Dedifferentiated amniotic fluid mesenchymal stem cell (primary cell): ENCODE results near the gene CBY3.
A peak's percentile ranks its signal among the peaks of the same experiment; 100 is the strongest.
"Not testable (repeated sequence)": the region's sequence is repeated elsewhere in the genome, so short reads cannot be mapped to it uniquely, and the experiment has no call there.

Experiments
- DNase-seq: peaks from one replicate; pipeline ENCODE4 v3.0.0-alpha.2; 2016; ENCODE audit errors: extremely low spot score

The CBY3 gene

DNA sequence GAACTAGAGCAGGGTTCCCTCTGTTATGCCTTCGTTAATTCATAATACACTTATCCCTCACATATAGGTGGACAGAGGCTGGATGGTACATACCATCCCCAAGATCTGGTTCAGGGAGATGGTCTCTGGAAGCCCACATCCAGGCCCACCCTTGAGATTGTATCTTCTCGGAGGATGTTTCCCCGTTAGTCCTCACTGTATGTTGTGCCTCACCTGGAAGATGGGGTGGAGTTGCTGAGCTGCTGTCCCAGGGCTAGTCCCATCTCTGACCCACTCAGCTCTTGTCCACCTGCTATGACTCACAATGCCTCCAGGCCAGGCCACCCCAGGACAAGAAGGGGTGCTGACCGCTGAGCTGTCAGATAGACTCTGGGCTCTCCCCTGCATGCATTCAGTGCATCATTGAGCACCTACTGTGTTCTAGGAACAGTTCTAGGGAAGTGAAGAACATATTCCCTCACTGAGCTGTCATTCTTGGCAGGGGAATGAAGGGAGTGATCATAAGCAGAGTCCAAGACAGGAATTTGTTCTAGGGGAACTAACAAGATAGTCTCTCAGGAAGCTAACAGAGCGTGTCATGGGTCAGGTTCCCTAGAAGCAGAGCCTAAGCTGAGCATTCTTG lies at the start of gene CBY3:
Gene CBY3, minus strand, starts transcription at position 255 of the 622 bp plus-strand sequence. Its CDS starts 116 bp downstream, at position 139.
- DNase-seq = no peak

DNA sequence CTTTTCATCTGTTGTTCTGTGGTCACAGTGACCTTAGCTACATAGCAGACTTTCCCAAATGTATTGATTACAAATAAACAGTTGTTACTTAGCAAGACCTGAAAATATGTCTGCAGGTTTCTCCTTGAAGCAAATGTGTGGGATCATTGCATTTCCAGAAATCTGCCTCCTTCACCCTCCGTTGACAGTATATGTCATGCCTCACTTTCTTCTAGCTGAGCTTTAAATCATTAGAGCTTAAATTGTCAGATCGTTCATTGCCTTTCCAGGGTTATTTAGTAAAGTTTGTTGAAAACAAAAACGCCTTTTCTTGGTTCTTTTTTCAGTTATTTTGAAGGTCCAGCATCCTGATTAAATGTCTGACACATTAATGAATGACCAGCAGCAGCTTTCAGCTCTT lies 49.5 kb upstream of the CBY3 start:
- no peak for DNase-seq

DNA sequence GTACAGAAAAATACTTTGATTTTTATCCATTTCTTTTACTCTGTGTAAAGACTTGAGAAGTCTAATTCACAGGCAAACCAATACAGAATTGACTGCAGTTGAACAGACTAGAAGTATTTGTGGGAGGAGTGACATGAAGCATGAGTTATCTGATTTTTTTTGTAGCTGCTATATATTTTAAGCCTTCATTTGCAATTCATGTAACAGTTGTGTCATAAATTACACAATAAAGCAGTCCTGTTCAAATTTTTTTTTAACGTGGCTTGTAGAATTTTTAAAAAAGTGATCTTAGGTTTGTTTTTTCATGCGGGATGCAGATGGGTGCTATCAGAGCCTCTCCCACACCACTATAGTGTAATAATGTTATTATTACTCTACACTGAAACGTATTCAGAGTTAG lies 48.9 kb upstream of the CBY3 start:
- no peak for DNase-seq

DNA sequence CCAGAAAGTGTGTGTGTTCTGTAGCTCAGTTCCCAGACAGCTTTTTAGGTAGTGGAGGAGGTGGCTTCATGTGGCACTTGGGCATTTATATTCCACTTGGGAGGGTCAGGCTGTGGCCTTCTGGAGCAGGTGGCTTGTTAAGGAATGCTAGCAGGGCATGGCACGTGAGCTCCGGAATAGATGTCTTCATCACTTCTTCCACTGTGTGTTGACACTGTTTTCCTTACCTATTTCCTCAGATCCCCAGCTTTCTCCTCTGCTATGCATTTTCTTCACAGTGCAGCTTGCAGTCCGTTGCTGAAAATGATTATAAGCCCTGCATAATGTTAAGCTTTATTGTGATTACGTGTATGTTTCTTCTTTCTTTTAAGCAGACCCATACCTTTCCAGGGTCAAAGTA lies 48.5 kb upstream of the CBY3 start:
- DNase-seq = no peak

DNA sequence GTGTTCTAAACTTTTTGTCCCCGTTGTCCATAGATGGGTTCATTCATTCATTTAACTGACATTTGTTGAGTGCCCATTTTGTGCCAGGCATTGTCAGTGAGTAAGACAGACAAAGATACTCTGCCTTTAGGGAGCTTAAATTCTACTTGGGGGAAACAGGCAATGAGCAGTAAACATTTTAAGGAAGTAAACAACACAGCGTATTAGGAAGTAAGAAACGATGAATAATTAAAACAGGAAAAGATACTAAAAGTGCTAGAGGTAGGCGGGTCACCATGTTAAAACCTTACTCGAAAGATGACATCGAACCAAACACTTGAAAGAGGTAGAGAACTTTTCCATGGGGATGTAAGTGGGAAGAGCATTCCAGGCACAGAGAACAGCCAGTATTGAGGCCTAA lies 46.3 kb upstream of the CBY3 start:
- DNase-seq = no peak

DNA sequence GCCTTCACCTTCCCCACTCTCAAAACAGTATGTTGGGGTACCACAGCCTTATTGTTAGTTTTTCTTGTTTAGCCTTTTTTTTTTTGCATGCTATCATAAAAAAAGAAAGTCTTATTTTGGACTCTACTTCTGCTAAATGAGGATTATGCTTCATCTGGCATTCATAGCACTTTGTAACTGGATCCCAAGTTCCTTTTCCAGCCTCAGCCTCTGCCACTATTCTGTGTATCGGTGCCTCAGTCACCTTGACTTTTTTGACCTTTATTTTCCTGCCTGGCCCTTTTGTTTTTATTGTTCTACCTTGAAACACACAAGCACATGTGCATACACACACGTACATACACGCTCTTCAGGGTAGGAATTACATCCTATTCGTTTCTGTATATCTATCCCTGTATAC lies 43.3 kb upstream of the CBY3 start:
- no peak for DNase-seq

DNA sequence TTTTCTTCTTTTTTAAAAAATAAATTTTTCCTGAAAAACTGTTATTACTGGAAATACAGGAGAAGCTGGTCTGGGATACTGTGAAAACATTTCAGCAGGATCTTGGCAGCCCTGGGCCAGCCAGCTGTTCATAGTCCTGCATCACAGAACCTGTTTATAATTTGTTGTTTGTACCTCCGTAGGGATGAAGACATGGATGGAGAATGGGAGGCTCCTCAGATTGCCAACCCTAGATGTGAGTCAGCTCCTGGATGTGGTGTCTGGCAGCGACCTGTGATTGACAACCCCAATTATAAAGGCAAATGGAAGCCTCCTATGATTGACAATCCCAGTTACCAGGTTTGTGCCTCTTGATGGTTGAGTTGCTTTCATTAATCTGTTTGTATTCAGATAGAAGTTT lies 39.4 kb upstream of the CBY3 start:
- DNase-seq = no peak

DNA sequence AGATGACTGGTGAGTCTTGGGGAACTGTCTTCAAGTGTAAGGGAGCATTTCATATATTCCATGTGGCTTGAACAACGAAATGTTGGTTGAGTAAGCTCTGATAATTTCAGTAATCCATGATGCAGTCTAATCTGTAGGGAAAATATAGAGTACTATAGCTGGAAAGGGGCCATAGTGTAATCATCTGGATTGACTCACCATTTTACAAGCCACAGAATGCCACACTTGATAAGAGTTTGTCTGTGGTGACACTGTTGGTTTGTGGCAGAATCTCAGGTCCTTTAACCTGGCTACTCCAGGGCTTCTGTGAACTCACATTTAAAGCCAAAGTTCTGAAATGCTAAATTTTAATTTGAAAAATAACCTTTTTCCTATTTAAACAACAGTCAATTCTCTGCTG lies 35.5 kb upstream of the CBY3 start:
- no peak for DNase-seq

DNA sequence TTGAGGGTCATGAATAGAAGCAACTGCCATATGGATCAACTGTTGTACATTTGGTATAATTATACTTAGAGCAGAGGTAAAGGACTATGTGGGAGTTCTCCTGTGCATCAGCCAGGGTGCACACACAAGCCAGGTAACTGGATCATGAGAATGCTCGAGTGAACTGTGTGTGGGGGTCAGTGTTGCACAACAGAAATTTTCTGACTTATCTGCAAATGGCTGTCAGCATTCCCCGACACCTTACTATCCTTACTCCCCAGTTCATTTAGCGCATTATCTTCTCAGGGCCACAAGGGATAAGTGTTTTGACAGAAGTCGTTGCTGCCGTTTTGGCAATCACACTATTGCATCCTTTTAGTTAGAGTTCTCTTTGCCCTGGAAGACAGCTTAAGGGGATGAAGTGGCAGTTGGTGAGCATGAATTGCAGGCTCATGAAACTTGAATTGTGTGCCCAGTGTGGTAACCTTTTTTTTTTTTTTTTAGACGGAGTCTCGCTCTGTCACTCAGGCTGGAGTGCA lies 19.6 kb upstream of the CBY3 start:
- DNase-seq = no peak

DNA sequence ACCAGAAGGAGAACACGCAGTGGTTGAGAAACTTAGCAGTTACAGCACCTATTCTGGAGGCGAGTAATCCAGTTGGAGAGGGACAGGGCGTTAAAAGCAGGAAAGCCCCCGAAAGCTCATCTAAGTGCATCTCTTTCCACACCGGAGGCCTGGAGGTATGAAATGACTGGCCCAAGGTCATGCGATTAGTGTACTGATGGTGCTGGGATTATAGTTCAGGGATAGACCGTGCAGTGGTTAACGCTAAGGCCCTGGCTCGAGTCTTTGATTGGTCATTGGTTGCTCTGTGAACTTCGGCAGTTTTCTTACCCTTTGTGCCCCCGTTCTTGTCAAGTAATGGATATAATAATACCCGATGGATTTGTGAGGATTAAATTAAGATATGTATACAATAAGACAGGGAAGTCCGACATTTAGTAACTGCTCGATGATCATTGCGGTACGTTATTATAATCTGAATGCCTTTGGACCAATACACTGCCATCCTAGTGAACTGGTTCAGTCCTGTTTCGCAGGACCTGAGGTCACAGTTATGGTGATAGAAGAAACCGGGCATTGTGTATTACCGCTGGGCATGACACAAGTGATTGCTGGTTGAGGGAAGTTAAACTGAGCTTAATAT lies 18.9 kb upstream of the CBY3 start:
- DNase-seq = no peak

DNA sequence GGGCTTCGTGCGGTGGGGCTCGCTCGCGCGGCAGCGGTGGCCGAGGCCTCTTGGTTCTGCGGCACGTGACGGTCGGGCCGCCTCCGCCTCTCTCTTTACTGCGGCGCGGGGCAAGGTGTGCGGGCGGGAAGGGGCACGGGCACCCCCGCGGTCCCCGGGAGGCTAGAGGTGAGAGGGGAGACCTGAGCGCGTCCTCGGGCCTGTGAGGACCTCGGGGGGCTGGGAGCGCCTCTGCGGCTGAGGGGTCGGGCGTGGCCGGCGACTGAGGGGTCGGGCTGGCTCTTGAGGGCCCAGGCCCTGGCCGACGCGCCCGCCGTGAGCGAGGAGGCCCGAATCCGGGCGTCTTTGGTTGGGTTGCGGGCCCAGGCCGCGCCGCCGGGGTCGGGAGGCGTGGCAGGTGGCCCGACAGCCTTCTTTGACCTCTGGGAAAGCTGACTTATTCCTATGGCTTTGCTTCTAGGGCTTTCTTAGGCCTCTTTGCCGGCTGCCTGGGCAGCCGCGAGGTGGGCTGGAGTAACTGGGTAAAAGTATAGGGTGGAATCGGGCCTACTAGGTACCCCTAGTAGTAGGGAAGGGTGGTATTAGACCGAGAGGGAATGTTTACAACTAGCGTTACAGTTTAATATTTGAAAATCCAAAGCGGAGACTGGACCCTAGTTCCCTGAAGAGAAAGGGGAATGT lies 18.2 kb upstream of the CBY3 start, which contains the start of gene CANX:
Gene CANX, plus strand, starts transcription at position 33 of the 681 bp plus-strand sequence. CDS start 6,715 bp downstream, outside the sequence.
- DNase-seq = no peak

DNA sequence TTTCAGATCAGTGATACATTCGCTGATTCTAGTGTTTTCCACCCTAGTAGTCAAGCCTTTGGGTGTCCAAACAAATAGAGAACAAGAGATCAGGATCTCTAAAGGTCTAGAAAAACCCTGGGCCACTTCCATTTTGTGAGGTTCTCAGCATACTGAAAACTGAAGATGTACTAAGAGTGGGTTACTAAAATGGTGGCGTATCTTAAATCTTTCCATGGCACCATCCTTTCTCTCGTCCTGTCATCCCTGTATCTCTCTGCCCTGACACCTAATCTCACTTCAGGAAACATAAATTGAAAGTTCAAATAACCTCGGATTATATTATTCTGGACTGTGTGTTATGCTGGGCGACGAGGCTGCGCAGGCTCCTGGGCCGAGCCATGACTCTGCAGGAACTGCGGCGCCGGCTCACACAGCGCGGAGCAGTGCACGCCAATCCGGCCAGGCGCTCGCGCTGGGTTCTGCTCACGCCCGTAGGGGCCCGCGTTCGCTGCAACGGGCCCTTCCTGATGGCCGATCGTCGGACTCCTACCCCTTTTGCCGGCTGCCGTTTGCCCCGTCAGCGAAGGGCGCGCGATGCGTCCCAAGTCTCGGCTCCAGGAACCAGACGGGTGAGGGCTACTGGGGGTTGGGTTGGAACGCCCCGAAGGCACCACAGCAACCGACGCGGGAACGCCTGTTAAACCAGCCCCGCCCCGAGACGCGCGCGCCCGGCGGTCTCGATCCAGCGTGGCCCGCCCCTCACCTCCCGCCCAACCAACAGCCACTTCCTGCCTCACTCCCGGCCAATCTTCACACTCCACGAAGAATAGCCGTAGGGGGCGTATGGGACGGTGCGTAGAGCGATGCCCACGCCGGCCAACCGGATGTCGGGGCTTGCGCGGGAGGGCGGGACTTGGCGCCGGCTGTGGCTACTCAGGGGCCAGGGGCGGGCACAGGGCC lies 17.4 kb upstream of the CBY3 start:
- DNase-seq = peak; percentile 99

DNA sequence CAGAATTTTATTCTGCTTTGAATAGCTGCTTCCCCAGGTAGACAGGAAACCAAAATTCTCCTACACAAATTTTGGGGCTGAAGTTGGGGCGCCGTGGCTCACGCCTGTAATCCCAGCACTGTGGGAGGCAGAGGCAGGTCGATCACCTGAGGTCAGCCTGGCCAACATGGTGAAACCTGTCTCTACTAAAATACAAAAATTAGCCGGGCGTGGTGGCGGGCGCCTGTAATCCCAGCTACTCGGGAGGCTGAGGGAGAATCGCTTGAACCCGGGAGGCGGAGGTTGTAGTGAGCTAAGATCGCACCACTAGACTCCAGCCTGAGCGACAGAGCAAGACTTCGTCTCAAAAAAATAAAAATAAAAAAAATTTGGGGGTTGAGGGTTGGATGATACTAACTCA lies 16.7 kb upstream of the CBY3 start:
- not testable (repeated sequence) for DNase-seq

DNA sequence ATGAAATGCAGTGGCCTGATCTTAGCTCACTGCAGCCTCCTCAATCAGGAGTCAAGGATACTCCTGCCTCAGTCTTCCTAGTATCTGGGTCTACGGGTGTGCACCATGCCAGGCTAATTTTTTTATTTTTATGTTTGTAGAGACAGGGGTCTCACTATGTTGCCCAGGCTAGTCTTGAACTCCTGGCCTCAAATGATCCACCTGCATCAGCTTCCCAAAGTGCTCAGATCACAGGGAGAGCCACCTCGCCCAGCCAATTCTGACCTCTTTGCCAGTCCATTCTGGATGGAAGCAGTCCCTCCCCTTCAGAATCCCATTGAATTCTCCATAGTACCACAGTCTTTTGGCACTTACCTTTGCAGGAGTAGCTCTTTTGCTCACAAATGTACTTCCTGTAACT lies 16.3 kb upstream of the CBY3 start:
- no peak for DNase-seq

DNA sequence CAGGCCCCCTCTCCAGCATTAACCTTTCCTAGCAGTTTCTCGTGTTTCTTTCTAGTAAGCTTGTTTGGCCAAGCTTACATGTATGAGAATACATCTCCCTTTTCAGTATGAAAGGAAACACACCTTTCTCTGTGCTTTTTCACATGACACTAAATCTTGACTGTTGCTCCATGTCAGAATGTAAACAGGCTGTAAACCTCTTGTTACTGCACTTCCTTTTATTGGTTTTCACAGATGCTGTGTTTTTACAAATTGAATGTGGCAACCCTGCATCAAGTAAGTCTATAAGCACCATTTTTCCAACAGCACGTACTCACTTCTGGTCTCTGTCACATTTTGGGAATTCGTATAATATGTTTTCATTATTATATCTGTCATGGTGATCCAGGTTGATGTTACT lies 15.8 kb upstream of the CBY3 start:
- DNase-seq = no peak

DNA sequence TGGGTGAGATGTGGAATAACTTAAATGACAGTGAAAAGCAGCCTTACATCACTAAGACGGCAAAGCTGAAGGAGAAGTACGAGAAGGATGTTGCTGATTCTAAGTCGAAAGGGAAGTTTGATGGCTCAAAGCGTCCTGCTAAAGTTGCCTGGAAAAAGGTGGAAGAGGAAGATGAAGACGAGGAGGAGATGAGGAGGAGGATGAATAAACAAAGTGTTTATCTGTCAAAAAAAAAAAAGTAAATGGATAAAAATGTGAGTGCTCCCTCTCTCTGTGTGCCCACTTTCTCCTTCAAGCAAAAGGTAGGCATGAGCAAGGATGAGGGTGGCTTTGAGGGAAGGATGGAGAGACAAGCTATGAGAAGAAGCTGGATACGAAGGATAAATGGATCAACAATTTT lies 13.7 kb upstream of the CBY3 start:
- no peak for DNase-seq

DNA sequence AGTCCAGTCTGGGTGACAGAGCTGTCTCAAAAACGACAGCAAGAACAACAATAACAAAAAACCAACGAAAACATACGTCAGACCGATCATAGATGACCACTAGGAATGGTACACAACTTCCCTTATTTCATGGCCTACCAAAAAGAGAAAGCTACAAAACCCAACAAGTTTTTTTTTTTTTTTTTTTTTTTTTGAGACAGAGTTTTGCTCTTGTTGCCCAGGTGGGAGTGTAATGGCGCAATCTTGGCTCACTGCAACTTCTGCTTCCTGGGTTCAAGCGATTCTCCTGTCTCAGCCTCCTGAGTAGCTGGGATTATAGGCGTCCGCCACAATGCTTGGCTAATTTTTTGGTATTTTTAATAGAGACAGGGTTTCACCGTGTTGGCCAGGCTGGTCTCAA lies 8.4 kb upstream of the CBY3 start:
- DNase-seq = not testable (repeated sequence)

DNA sequence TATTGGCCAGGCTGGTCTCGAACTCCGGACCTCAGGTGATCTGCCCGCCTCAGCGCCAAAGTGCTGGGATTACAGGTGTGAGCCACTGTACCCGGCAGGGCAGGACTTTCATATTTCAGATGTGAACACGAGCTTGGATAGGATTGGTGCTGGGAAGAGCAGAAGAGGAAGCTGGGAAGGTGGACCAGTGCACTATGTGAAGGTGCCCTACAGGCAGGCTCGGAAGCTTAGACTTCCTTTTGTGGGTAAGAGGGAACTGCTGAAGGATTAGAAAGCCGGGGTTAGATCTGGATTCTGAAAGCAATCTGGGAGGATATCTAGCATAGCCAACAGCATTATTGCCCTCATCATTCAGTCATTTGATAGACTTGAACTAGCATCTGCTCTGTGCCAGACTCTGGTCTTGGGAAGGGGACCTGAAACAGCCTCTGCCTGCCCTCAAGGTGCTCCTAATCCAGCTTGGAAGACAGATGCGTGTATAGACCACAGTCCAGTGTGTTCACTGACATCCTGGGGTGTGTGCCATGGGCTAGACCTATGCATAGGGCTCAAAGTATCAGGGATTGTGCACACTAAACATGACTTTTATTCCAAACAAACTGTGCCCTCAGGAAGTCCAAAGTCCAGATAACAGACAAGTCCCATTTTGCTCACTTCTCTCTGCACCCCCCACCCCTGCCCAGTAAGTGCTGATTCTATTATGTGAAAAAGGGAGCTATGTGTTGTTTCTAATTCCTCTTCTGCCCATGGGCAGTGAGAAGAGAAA lies 637 bp downstream of the CBY3 start:
- DNase-seq = no peak

DNA sequence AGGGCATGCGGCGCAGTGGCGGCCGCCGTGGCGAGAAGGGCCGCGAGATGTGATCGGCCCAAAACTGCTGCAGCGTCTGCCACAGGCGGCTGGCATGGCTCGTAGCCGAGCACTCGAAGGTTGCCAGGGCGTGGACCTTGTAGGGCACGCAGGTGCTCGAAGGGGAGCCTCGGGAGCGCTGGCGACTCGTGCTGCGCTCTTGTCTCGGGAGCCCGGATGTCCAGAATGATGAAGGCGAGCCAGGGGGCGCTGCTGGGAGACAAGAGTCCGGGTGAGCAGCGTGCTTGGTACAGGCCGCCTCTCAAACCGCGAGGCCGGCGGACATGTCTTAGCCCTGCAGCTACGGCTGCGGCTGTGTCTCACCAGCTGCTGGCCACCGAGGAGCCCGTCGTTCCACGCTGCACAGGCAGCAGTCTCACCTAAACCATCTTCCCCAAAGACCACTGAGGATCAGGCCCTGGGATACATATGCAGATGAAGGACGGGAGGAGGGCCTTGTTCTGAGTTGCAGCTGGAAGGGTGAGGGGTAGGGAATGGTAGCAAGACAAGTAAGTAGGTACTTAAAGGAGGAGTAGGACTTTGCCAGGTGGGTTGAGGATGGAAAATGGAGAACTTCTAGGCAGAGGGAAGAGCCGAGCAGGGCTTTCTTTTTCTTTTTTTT lies 1.7 kb downstream of the CBY3 start:
- DNase-seq = no peak

DNA sequence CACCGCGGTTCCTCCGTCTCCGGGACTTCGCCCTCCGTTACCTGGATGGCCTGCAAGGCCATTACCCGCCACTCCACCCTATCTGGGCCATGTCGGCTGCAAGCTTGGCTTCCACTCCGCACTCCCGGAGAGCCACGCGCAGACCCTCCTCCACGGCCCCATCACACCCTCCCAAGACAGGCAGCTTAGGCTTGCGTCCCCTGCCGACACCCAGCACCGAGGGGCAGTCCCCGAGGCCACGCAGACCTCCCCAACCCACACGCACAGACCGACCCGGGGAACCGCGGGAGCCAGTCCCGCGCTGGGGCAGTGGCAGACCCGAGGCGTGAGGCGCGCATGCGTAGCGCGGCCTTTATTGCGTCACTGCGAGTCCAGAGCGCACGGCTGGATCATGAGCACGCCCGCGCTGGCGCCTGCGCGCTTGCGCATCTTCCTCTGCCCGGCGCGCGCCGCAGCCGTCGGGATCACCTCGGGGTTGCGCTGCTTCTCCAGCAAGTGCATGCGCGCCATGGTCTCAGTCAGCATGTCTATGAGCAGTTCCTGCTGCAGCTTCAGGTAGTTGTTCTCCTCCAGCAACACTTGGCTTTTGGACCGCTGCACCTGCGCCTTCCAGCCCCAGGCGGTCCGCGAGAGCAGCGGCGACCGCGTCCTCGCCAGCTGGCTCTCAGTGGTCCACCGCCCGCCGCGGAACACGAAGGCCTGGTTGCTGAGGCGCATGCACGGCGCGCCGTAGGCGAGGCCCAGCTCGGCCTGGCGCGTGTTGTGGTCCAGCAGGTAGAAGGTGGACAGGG lies 2.4 kb downstream of the CBY3 start:
- peak; percentile 90 for DNase-seq
